ENCODE results near the gene KNDC1. TPM values are rescaled to one million over a fixed set of nuclear protein-coding genes. Genes with fewer than 3 reads are reported as not detected.

KNDC1 gene
- total and polyA plus RNA-seq, 2 experiments from 2014 or later = 1.8 to 16.0 TPM

DNA sequence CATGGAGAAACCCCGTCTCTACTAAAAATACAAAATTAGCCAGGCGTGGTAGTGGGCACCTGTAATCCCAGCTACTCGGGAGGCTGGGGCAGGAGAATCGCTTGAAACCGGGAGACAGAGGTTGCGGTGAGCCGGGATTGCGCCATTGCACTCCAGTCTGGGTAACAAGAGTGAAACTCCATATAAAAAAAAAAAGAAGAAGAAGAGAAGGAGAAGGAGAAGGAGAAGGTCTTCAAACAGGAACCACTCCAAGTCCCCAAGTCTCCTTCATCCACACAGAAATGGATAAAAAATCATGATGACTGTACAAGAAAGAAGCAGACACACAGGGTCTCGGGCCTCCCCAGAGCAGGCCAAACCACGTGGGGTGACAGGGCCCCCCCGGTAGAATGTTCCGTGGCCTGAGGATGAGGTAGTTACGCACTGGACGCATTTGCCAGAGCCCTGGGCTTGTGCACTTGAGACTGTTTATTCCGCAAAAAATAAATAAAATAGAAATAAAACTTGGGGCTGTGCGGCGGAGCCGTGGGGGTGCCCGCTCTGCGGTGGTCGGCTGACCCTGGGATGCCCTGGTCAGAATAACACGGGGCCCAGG is 93.4 kb downstream of the KNDC1 start (continued):
- TF ChIP-seq JUNB (IDR thresholded peaks at IDR 0.05; ENCODE audit: unreplicated experiment) (no peak), CTCF (conservative IDR thresholded peaks at IDR 0.05; ENCODE audit: low read depth in 2 of 2) (no peak), ZNF331 (CRISPR knock-in tag; IDR thresholded peaks at IDR 0.05; ENCODE audit: low read depth) (no peak), CREB1 (CRISPR knock-in tag; IDR thresholded peaks at IDR 0.05; ENCODE audit: low read depth) (no peak), EZH2phosphoT487 (IDR thresholded peaks at IDR 0.05; ENCODE audit: unreplicated experiment) (no peak), EZH2 (IDR thresholded peaks at IDR 0.05; ENCODE audit: low read depth, unreplicated experiment) (no peak), POLR2AphosphoS5 (IDR thresholded peaks at IDR 0.05; ENCODE audit: low read depth) (no peak)
- TF ChIP-seq, protein P1, sequence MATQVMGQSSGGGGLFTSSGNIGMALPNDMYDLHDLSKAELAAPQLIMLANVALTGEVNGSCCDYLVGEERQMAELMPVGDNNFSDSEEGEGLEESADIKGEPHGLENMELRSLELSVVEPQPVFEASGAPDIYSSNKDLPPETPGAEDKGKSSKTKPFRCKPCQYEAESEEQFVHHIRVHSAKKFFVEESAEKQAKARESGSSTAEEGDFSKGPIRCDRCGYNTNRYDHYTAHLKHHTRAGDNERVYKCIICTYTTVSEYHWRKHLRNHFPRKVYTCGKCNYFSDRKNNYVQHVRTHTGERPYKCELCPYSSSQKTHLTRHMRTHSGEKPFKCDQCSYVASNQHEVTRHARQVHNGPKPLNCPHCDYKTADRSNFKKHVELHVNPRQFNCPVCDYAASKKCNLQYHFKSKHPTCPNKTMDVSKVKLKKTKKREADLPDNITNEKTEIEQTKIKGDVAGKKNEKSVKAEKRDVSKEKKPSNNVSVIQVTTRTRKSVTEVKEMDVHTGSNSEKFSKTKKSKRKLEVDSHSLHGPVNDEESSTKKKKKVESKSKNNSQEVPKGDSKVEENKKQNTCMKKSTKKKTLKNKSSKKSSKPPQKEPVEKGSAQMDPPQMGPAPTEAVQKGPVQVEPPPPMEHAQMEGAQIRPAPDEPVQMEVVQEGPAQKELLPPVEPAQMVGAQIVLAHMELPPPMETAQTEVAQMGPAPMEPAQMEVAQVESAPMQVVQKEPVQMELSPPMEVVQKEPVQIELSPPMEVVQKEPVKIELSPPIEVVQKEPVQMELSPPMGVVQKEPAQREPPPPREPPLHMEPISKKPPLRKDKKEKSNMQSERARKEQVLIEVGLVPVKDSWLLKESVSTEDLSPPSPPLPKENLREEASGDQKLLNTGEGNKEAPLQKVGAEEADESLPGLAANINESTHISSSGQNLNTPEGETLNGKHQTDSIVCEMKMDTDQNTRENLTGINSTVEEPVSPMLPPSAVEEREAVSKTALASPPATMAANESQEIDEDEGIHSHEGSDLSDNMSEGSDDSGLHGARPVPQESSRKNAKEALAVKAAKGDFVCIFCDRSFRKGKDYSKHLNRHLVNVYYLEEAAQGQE (IDR thresholded peaks at IDR 0.05; ENCODE audit: unreplicated experiment) = no peak

DNA sequence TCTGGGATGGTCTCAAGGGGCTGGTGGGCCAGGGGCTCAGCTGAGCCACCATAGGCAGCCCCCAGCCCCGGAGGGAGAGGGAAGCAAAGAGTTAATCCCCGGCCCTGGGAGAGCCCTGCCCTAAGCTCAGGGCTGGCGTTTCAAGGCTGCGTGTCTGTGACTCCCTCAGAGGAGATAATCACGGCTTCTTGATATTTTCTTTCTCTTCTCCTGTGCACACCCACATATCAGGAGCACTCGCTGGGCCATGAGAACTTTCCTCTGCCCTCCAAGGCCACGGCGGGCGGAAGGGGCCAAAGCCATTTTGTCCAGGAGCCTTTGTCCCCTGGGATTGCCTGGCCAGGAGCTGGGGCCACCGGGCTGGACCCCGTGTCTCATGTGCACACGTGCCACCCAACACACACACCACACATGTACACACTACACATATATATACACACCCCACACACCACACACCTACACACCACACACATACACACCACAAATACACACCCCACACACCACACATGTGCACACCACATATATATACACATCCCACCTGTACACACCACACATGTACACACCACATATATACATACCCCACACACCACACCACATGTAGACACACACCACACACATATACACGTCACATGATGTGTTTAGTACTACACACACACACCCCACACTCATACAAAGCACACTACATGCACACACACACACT is 94.6 kb downstream of the KNDC1 start:
- no peaks in the 10 kb centered on the region for H4K20me1 ChIP-seq (replicated peaks; ENCODE audit: insufficient read depth)
- no peaks in the 10 kb centered on the region for H3K9me2 ChIP-seq (ENCODE audit: insufficient read depth)
- Mint-ChIP-seq H3K4me3 (no peak overlapping the region), H3K4me1 (peaks cover 12% of the 10 kb centered on the region), H3K27ac (peak overlapping the region; percentile 15; the same call in 1 of the 2 replicates), H3K36me3 (ENCODE audit: low read depth) (no peaks in the 10 kb centered on the region), H3K9me3 (no peaks in the 10 kb centered on the region; the same call in 1 of the 3 replicates), H3K27me3 (ENCODE audit: insufficient read depth, low read depth, poor library complexity) (peaks cover 17% of the 10 kb centered on the region)
- no peak for DNase-seq (ENCODE audit: low spot score)
- no peaks in the 10 kb centered on the region for H3K36me3 ChIP-seq (ENCODE audit: insufficient read depth)
- peaks cover 5% of the 10 kb centered on the region; the same call in 1 of the 2 replicates for H3K4me1 ChIP-seq (ENCODE audit: insufficient read depth)
- ATAC-seq = no peak
- H2AFZ ChIP-seq = no peak overlapping the region
- no peak overlapping the region for H3K4me2 ChIP-seq
- no peak overlapping the region for H3K4me3 ChIP-seq
- H3K27ac ChIP-seq (ENCODE audit: low read depth) = no peak overlapping the region
- H3K27me3 ChIP-seq (ENCODE audit: insufficient read depth) = no peaks in the 10 kb centered on the region
- H3F3A ChIP-seq (replicated peaks; ENCODE audit: low read depth) = no peaks in the 10 kb centered on the region
- no peaks in the 10 kb centered on the region for H3K79me2 ChIP-seq (replicated peaks; ENCODE audit: insufficient read depth)
- TF ChIP-seq CTCF (conservative IDR thresholded peaks at IDR 0.05; ENCODE audit: low read depth in 2 of 2) (no peak), POLR2AphosphoS5 (IDR thresholded peaks at IDR 0.05; ENCODE audit: low read depth) (no peak), JUNB (IDR thresholded peaks at IDR 0.05; ENCODE audit: unreplicated experiment) (no peak)
- TF ChIP-seq, protein P2, sequence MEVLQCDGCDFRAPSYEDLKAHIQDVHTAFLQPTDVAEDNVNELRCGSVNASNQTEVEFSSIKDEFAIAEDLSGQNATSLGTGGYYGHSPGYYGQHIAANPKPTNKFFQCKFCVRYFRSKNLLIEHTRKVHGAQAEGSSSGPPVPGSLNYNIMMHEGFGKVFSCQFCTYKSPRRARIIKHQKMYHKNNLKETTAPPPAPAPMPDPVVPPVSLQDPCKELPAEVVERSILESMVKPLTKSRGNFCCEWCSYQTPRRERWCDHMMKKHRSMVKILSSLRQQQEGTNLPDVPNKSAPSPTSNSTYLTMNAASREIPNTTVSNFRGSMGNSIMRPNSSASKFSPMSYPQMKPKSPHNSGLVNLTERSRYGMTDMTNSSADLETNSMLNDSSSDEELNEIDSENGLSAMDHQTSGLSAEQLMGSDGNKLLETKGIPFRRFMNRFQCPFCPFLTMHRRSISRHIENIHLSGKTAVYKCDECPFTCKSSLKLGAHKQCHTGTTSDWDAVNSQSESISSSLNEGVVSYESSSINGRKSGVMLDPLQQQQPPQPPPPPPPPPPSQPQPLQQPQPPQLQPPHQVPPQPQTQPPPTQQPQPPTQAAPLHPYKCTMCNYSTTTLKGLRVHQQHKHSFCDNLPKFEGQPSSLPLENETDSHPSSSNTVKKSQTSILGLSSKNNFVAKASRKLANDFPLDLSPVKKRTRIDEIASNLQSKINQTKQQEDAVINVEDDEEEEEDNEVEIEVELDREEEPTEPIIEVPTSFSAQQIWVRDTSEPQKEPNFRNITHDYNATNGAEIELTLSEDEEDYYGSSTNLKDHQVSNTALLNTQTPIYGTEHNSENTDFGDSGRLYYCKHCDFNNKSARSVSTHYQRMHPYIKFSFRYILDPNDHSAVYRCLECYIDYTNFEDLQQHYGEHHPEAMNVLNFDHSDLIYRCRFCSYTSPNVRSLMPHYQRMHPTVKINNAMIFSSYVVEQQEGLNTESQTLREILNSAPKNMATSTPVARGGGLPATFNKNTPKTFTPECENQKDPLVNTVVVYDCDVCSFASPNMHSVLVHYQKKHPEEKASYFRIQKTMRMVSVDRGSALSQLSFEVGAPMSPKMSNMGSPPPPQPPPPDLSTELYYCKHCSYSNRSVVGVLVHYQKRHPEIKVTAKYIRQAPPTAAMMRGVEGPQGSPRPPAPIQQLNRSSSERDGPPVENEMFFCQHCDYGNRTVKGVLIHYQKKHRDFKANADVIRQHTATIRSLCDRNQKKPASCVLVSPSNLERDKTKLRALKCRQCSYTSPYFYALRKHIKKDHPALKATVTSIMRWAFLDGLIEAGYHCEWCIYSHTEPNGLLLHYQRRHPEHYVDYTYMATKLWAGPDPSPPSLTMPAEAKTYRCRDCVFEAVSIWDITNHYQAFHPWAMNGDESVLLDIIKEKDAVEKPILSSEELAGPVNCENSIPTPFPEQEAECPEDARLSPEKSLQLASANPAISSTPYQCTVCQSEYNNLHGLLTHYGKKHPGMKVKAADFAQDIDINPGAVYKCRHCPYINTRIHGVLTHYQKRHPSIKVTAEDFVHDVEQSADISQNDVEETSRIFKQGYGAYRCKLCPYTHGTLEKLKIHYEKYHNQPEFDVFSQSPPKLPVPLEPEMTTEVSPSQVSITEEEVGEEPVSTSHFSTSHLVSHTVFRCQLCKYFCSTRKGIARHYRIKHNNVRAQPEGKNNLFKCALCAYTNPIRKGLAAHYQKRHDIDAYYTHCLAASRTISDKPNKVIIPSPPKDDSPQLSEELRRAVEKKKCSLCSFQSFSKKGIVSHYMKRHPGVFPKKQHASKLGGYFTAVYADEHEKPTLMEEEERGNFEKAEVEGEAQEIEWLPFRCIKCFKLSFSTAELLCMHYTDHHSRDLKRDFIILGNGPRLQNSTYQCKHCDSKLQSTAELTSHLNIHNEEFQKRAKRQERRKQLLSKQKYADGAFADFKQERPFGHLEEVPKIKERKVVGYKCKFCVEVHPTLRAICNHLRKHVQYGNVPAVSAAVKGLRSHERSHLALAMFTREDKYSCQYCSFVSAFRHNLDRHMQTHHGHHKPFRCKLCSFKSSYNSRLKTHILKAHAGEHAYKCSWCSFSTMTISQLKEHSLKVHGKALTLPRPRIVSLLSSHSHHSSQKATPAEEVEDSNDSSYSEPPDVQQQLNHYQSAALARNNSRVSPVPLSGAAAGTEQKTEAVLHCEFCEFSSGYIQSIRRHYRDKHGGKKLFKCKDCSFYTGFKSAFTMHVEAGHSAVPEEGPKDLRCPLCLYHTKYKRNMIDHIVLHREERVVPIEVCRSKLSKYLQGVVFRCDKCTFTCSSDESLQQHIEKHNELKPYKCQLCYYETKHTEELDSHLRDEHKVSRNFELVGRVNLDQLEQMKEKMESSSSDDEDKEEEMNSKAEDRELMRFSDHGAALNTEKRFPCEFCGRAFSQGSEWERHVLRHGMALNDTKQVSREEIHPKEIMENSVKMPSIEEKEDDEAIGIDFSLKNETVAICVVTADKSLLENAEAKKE (CRISPR knock-in tag; IDR thresholded peaks at IDR 0.05) = no peak

Data from GM23338 (cell line).